Neural cell (in vitro differentiated cells): ENCODE results near the gene WIPF2. TPM values are rescaled to one million over a fixed set of nuclear protein-coding genes. Genes with fewer than 3 reads are reported as not detected.

Experiments
- H2AFZ ChIP-seq: fragments of 200-600, 300-800 bp; sonication (generic), shearing (Covaris generic); 2 replicates; pipeline ENCODE4 v1.6.0; 2014; ENCODE audit warnings: low read depth, mild to moderate bottlenecking, antibody characterized with exemption, low read length, moderate library complexity
- H3F3A ChIP-seq: fragments of 200-600 bp; shearing (Covaris generic); 2 replicates; pipeline ENCODE4 v1.6.1; 2016; ENCODE audit warnings: mild to moderate bottlenecking, moderate library complexity, mixed read lengths, antibody characterized with exemption, low read length; ENCODE audit not compliant: insufficient read depth, poor library complexity, severe bottlenecking
- H3K27ac ChIP-seq: fragments of 200-600, 300-800 bp; sonication (generic), shearing (Covaris generic); 2 replicates; pipeline ENCODE4 v1.5.1; 2014; ENCODE audit warnings: mild to moderate bottlenecking, low read length, moderate library complexity
- H3K27me3 ChIP-seq: fragments of 300-800, 200-600 bp; sonication (generic), shearing (Covaris generic); 2 replicates; pipeline ENCODE4 v1.6.0; 2014; ENCODE audit warnings: mild to moderate bottlenecking, low read depth, low read length, moderate library complexity; ENCODE audit not compliant: insufficient read depth
- H3K36me3 ChIP-seq: fragments of 300-800, 200-600 bp; sonication (generic), shearing (Covaris generic); 2 replicates; pipeline ENCODE4 v1.5.1; 2014; ENCODE audit warnings: mild to moderate bottlenecking, antibody characterized with exemption, low read length, moderate library complexity; ENCODE audit not compliant: insufficient read depth
- H3K4me2 ChIP-seq: fragments of 300-800, 200-600 bp; sonication (generic), shearing (Covaris generic); 2 replicates; pipeline ENCODE4 v1.6.0; 2014; ENCODE audit warnings: mild to moderate bottlenecking, low read length
- H3K4me3 ChIP-seq: fragments of 300-800, 200-600 bp; sonication (generic), shearing (Covaris generic); 2 replicates; pipeline ENCODE4 v1.5.1; 2014; ENCODE audit warnings: mild to moderate bottlenecking, low read length, moderate library complexity
- H3K79me2 ChIP-seq: fragments of 200-600 bp; shearing (Covaris generic); replicated peaks from 2 replicates; pipeline ENCODE4 v1.6.0; 2014; ENCODE audit warnings: mild to moderate bottlenecking, low read length, moderate library complexity; ENCODE audit not compliant: insufficient read depth
- H3K9ac ChIP-seq: fragments of 300-800, 200-600 bp; sonication (generic), shearing (Covaris generic); 2 replicates; pipeline ENCODE4 v1.6.1; 2016; ENCODE audit warnings: mild to moderate bottlenecking, low read length, mixed read lengths
- H3K9me2 ChIP-seq: fragments of 200-600 bp; shearing (Covaris generic); 2 replicates; pipeline ENCODE4 v1.6.1; 2016; ENCODE audit warnings: mild to moderate bottlenecking, low read length, mixed read lengths; ENCODE audit not compliant: insufficient read depth
- H3K9me3 ChIP-seq: fragments of 200-600, 300-800 bp; sonication (generic), shearing (Covaris generic); 2 replicates; pipeline ENCODE4 v1.6.1; 2016; ENCODE audit warnings: mild to moderate bottlenecking, mixed run types, low read length, moderate library complexity, mixed read lengths
- H4K20me1 ChIP-seq: fragments of 200-600 bp; shearing (Covaris generic); 2 replicates; pipeline ENCODE4 v1.6.1; 2016; ENCODE audit warnings: mild to moderate bottlenecking, mixed run types; ENCODE audit not compliant: insufficient read depth
- EP300 ChIP-seq: fragments of 450-650 bp; conservative IDR thresholded peaks from 2 replicates; pipeline ENCODE4 v1.6.1; 2014; ENCODE audit warnings: antibody characterized with exemption, mild to moderate bottlenecking, moderate library complexity; ENCODE audit not compliant: poor library complexity, severe bottlenecking
- EZH2 ChIP-seq: fragments of 200-600, 300-800 bp; shearing (Covaris generic), sonication (generic); IDR thresholded peaks from 2 replicates; pipeline ENCODE4 v1.6.1; 2014; ENCODE audit warnings: antibody characterized with exemption, low read length, borderline replicate concordance, mild to moderate bottlenecking; ENCODE audit not compliant: insufficient read depth, poor library complexity, severe bottlenecking
- MXI1 ChIP-seq: fragments of 450-650 bp; conservative IDR thresholded peaks from 2 replicates; pipeline ENCODE4 v1.6.1; 2014; ENCODE audit warnings: antibody characterized with exemption, mild to moderate bottlenecking; ENCODE audit not compliant: poor library complexity, severe bottlenecking
- POLR2AphosphoS5 ChIP-seq: IDR thresholded peaks from 2 replicates; pipeline ENCODE4 v1.6.1; 2012
- RAD21 ChIP-seq: fragments of 450-650 bp; conservative IDR thresholded peaks from 2 replicates; pipeline ENCODE4 v1.6.1; 2014; ENCODE audit warnings: antibody characterized with exemption, mild to moderate bottlenecking, moderate library complexity
- SMC3 ChIP-seq: fragments of 450-650 bp; conservative IDR thresholded peaks from 2 replicates; pipeline ENCODE4 v1.6.1; 2014; ENCODE audit warnings: antibody characterized with exemption, mild to moderate bottlenecking, moderate library complexity; ENCODE audit not compliant: poor library complexity
- TAF1 ChIP-seq: IDR thresholded peaks from 2 replicates; pipeline ENCODE4 v1.6.1; 2012; ENCODE audit warnings: low read depth
- polyA plus RNA-seq: library from polyadenylated mRNA; depleted of rRNA; stranded (reverse); fragments of >200 nt; gene quantifications from 2 replicates; pipeline ENCODE4 v1.2.3, GENCODE V29; 2014
- TF ChIP-seq, protein P1 (sequence below): fragments of 450-650 bp; IDR thresholded peaks from 2 replicates; pipeline ENCODE4 v1.5.1; 2014; ENCODE audit warnings: antibody characterized with exemption, mild to moderate bottlenecking, moderate library complexity; ENCODE audit not compliant: poor library complexity, severe bottlenecking
- TF ChIP-seq, protein P2 (sequence below): IDR thresholded peaks from 2 replicates; pipeline ENCODE4 v1.6.1; 2012; ENCODE audit warnings: borderline replicate concordance

The WIPF2 gene
- polyA plus RNA-seq, 1 donor from 2014 or later, result 11.5 TPM

DNA sequence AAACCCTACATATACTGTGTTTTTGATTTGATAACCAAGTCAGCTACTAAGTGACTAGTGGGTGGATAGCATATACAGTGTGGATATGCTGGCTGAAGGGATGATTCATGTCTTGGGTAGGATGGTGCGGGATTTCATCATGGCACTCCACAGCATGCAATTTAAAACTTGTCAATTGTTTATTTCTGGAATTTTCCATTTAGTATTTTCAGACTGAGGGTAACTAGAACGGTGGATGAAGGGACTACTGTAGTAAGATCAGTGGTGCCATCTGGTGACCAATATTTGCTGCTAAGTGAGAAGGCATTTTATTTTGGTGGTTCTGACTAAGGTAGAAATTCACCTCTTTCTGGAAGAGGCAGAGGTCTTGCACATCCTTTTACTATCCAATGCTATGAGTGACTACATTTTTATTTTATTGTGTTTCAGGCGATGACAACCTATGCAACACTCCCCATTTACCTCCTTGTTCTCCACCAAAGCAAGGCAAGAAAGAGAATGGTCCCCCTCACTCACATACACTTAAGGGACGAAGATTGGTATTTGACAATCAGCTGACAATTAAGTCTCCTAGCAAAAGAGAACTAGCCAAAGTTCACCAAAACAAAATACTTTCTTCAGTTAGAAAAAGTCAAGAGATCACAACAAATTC lies 71.7 kb downstream of the WIPF2 start:
- H3K27me3 ChIP-seq, result no peaks in the 10 kb centered on the region
- H3K4me3 ChIP-seq, result no peak overlapping the region
- no peaks in the 10 kb centered on the region for H3F3A ChIP-seq
- no peaks in the 10 kb centered on the region for H3K36me3 ChIP-seq
- H3K79me2 ChIP-seq, result peaks cover 5% of the 10 kb centered on the region
- H4K20me1 ChIP-seq, result no peaks in the 10 kb centered on the region
- H3K9me3 ChIP-seq, result no peaks in the 10 kb centered on the region
- H2AFZ ChIP-seq, result no peak overlapping the region
- no peak overlapping the region for H3K27ac ChIP-seq
- TF ChIP-seq, protein P1, sequence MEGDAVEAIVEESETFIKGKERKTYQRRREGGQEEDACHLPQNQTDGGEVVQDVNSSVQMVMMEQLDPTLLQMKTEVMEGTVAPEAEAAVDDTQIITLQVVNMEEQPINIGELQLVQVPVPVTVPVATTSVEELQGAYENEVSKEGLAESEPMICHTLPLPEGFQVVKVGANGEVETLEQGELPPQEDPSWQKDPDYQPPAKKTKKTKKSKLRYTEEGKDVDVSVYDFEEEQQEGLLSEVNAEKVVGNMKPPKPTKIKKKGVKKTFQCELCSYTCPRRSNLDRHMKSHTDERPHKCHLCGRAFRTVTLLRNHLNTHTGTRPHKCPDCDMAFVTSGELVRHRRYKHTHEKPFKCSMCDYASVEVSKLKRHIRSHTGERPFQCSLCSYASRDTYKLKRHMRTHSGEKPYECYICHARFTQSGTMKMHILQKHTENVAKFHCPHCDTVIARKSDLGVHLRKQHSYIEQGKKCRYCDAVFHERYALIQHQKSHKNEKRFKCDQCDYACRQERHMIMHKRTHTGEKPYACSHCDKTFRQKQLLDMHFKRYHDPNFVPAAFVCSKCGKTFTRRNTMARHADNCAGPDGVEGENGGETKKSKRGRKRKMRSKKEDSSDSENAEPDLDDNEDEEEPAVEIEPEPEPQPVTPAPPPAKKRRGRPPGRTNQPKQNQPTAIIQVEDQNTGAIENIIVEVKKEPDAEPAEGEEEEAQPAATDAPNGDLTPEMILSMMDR, result peak; percentile 83
- TF ChIP-seq SMC3, result peak; percentile 89
- peak; percentile 82 for TF ChIP-seq RAD21
- TF ChIP-seq EP300, result no peak
- TF ChIP-seq EZH2, result no peak
- H3K9me2 ChIP-seq, result no peaks in the 10 kb centered on the region
- H3K9ac ChIP-seq, result no peak overlapping the region
- H3K4me2 ChIP-seq, result no peak overlapping the region

DNA sequence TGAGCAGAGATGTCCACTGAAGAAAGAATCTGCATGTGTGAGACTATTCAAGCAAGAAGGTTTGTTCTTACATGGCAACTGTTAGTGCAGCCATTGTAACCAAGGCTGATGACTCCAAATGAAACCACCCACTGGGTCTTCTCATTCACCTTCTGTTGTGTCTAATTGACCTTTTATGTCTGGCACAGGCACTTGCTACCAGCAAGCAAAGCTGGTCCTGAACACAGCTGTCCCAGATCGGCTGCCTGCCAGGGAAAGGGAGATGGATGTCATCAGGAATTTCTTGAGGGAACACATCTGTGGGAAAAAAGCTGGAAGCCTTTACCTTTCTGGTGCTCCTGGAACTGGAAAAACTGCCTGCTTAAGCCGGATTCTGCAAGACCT lies 72.2 kb downstream of the WIPF2 start:
- TF ChIP-seq EP300, result no peak
- TF ChIP-seq MXI1, result no peak
- no peak for TF ChIP-seq SMC3
- TF ChIP-seq POLR2AphosphoS5, result no peak
- TF ChIP-seq, protein P2, sequence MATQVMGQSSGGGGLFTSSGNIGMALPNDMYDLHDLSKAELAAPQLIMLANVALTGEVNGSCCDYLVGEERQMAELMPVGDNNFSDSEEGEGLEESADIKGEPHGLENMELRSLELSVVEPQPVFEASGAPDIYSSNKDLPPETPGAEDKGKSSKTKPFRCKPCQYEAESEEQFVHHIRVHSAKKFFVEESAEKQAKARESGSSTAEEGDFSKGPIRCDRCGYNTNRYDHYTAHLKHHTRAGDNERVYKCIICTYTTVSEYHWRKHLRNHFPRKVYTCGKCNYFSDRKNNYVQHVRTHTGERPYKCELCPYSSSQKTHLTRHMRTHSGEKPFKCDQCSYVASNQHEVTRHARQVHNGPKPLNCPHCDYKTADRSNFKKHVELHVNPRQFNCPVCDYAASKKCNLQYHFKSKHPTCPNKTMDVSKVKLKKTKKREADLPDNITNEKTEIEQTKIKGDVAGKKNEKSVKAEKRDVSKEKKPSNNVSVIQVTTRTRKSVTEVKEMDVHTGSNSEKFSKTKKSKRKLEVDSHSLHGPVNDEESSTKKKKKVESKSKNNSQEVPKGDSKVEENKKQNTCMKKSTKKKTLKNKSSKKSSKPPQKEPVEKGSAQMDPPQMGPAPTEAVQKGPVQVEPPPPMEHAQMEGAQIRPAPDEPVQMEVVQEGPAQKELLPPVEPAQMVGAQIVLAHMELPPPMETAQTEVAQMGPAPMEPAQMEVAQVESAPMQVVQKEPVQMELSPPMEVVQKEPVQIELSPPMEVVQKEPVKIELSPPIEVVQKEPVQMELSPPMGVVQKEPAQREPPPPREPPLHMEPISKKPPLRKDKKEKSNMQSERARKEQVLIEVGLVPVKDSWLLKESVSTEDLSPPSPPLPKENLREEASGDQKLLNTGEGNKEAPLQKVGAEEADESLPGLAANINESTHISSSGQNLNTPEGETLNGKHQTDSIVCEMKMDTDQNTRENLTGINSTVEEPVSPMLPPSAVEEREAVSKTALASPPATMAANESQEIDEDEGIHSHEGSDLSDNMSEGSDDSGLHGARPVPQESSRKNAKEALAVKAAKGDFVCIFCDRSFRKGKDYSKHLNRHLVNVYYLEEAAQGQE, result no peak
- TF ChIP-seq TAF1, result no peak
- TF ChIP-seq EZH2, result no peak
- Histone ChIP-seq H3K79me2 (peaks cover 5% of the 10 kb centered on the region), H3K4me2 (no peak overlapping the region), H2AFZ (no peak overlapping the region), H3K9me2 (no peaks in the 10 kb centered on the region), H3K36me3 (no peaks in the 10 kb centered on the region), H3K9me3 (no peaks in the 10 kb centered on the region), H3F3A (no peaks in the 10 kb centered on the region), H3K27ac (no peak overlapping the region), H3K4me3 (no peak overlapping the region), H3K9ac (no peak overlapping the region), H4K20me1 (no peaks in the 10 kb centered on the region), H3K27me3 (no peaks in the 10 kb centered on the region)
